Skin of body (tissue), 2 donors: Measurements from ENCODE around the gene CERKL. TPM values are rescaled to one million over a fixed set of nuclear protein-coding genes. Genes with fewer than 3 reads are reported as not detected.

ENCODE experiments used
- DNase-seq: peaks from one replicate; lab custom pipeline; 2025; lab: John Stamatoyannopoulos, UW
- total RNA-seq: library from RNA; depleted of rRNA; stranded (reverse); fragments of >200 nt; gene quantifications from one replicate; pipeline ENCODE4 v1.2.3, GENCODE V29; 2014

The CERKL gene
- total RNA-seq, 1 donor from 2014 or later: not detected

DNA sequence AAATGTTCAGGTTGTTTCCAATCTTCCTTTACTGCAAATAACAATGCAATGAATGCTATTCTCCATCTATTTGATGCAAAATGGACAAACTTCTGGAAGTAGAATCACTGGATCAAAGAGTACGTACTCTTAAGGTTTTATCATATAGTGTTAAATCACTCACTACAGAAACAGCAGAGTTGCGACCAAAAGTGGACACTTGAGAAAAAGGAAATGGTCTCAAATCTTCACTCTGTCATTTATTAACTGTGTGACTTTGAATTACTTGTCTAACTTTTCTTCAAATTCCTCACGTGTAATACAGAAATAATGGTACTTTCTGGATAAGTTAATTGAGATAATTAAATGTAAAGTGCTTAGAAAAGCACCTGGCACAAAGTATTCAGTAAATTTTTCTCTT is 78.1 kb downstream of the CERKL start:
- DNase-seq: no peak

- DNase-seq: no peak
These were observed 80.5 kb downstream of the CERKL start for GRCh38 chr2:181576431-181576830.

DNA sequence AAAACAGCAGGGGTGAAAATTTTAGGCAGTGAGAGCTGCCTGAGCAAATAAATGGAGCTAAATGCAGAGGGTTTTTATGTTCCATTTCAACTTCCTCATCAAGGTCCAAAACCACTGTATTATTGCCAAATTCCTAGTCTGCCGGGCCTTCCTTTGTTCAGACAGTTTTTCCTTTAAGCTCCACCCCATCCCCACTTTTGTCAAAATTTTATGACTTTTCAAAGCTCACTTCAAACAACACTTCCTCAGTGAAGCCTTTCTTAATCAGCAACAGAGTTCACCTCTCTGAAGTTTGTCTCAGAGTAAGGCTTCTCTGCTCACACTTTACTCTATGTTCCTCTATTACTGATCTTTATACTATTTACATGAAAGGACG is 81.3 kb downstream of the CERKL start:
- no peak for DNase-seq

DNA sequence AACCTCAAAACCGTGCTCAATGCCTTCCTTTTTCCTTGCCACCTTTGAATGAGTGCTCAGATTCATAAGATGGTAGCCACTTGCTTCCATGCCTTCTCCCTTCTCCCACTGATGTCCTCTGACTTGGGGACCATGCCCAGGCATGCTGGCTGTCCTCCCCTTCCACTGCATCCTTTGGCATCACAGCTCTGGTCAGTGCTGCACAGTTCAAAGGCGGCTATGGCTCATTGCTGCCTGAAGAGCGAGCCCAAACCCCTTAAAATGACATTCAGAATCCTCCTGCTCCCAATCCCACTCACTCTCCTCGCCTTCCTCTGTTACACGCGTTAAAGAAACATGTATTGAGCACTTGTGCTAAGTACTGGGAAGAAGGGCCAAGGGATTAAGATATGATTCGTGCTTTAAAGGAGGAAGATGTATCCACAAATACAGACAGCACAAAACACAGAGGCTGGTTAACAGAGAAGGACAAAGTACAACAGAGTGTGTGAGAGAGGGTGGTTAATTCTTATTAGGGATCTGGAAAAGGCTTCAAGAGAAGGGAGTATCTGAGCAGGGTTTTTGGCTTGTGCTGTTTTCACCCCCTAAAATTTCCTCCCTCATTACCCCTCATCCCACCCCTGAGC is 81.8 kb downstream of the CERKL start:
- no peak for DNase-seq

DNA sequence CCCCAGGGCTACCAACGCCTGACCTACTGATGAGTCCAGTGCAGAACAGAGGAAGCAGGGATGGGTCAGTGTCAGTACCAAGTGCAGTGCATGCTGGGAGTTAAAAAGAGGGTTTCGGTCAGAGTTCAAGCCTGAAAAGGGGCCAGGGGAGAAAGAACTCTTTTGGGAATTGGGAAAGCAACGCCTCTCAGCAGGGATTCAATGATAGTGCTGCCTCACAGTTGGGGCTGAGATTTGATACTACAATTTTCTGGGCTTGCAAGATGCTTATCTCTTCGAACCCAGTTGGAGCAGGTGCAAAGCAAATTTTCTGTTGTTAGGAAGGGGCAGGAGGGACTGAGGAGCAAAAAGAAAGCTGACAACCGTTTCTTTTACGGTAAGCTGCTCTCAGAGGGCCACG is 82.6 kb downstream of the CERKL start:
- DNase-seq: no peak

DNA sequence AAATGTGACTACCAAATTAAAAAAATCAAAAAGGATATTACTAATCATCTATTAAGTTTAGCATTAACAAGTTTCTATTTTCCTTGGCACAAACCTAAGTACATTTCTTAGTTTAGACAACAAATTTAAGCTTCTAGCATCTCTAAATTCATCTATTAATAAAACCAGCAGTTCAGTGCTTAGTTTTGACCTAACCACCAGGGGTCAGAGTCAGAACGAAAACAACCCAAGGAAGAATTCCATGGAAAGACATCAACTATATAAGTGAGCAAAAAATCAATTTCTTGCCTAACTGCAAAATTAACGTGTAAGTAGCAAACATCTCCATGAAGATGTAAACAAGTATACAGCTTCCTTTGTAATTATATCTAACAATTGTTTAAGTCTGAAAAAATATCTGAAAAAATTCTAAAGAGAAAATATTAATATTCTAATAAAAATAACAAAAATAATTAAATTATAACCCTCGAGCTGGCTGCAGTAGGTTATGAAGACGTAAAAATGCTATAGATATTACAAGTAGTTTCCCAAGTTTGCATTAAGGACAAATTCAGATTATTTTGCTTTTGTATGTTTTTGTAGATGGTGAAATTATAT is 83.7 kb downstream of the CERKL start:
- no peak for DNase-seq

- no peak for DNase-seq
These were observed 85.9 kb downstream of the CERKL start for GRCh38 chr2:181570833-181571661.

- DNase-seq: no peak
These were observed 86.8 kb downstream of the CERKL start for GRCh38 chr2:181570059-181570458.

DNA sequence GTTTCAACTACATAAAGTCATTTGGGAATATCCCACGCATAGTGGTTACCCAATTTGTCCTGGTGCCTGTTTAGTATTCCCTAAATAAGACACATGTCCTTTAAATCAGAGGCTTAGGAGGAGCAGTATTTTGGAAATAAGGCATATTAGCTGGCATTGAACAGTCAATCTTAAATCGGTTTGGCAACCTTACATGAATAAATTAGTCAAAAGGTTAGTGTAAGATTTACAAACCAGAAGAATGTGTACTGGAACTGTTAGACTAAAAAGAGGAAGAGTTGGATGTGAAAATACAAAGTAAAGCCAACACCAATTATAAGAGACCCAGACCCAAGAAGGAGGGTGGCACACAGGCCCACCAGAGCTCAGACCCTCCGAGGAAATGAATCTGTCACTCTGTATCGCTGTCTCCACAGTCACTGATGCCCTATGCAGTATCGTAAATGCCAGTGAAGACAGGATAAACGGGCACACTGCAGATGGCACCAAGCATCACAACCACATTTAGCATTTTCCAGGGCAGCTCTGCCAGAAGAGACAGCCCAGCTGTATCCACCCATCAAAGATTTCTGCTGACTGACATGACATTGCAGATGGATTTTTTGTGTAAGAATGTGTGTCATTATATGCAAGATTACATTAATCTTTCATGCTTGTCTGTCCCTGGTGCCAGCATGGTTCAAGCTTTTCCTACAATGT is 90.4 kb downstream of the CERKL start:
- no peak for DNase-seq

- DNase-seq: no peak
These were observed 93.7 kb downstream of the CERKL start for GRCh38 chr2:181563101-181563692.

DNA sequence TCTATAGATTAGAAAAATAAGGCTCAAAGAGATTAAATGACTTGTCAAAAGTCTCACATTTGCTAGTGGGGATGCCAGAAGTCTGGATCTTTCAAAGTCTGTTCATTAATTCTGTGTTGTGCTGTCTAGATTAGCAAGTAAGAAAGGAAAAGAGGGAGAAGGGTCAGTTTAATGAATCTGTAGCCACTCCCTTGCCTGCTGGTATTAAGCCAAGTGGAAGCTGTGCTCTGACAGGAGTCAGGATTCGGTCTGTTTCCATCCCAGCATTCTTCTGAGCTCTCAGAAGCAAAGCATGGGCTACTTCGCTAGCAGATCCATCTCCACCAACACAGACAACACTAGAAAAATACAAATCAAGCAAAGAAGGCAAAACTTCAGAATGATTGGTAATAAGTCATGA is 98.5 kb downstream of the CERKL start:
- DNase-seq: no peak

GRCh38 chr2:181554061-181554830 is 102.7 kb downstream of the CERKL start:
- DNase-seq: no peak

GRCh38 chr2:181553244-181553643 is 103.7 kb downstream of the CERKL start:
- DNase-seq: no peak

DNA sequence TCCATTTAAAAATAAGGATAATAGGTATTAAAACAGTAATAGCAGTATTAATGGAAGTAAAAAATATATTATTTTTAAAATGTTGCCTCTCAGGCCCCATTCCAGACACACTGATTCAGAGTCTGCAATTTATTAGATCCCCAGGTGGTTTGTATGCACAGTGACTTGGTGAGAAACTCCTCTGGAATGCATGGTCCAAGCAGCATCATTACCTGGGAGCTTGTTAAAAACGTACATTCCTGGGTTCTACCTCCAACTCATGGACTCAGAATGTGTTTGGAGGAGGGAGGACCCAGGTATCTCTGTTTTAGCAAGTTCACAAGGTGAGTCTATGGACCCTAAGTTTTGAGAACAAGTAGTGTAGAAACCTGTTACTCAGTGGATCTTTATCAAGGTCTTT is 104.1 kb downstream of the CERKL start:
- DNase-seq: no peak

GRCh38 chr2:181546086-181546485 is 110.8 kb downstream of the CERKL start:
- no peak for DNase-seq

DNA sequence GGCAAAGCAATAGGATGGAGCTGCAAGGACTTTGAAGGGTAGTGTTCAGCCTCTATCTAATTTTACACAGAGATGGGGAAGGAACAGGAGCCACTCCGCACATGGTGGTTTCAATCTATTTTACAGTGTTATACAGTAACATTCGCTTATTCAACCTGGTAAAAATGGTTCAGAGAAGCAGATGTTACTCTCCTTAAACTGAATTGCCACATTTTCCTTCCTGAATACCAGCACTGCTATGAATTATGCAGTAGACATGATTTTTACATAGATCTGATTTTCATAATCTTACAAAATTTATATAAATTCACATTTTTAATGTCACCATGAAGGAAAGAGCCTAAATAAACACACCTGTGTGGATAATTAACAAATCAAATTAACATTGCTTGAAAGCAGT is 114.7 kb downstream of the CERKL start:
- DNase-seq: no peak

DNA sequence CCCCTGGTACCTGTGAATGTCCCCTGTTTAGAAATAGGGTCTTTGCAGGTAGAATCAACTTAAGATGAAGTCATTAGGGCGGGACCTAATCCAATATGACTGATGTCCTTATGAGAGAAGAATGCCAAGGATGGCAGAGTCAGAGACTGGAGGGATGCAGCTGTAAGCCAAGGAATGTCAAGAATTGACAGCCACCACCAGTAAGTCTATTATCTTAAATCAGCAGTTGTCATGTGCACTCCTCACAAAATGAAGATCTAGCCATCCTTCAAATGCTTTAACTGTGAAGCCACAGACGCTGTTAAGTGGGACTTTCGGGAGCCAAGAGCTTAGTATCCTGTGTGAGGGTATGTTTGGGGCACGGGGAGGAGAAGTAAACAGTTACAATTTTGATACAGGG is 116.5 kb downstream of the CERKL start:
- DNase-seq: no peak

GRCh38 chr2:181536730-181537129 is 120.2 kb downstream of the CERKL start:
- no peak for DNase-seq

GRCh38 chr2:181528441-181528840 is 128.5 kb downstream of the CERKL start:
- DNase-seq: no peak

DNA sequence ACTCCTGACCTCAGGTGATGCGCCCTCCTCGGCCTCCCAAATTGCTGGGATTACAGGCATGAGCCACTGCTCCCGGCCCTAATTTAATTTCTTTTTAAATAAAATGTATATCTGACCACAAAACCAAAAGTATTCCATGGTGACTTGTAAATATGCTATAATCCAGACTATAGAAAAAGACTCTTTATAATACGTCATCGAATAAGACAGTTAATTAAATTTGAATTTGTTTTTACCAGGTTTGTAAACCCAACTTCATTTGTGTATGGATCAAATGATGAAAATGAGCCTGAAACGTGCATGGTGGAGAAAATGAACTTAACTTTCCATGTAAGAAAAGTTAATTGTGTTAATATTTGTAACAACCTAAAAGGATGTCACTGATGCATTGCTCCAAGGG is 129.8 kb downstream of the CERKL start:
- no peak for DNase-seq

DNA sequence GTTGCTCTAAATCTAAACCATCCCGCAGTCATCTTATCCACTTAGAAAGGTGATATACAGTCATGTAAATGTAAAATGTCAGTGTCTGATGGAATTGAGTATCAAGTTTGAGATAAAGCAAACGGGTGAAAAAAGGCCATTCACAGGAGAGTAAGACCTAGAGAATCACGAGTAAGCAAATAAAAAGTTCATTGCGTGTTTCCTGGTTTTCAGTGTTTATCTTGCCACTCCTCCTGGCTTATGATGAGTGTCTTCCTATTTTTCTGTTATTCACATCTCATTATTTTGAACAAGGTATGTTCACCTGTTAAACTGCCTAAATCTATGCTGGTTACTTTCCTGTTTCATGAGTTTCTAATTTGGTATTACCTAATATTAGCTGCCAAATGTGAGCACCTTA is 130.9 kb downstream of the CERKL start:
- DNase-seq: no peak
